ENCODE data around the gene PLXNA4.

The PLXNA4 gene

GRCh38 chr7:132135746-132136385 lies 440.4 kb downstream of the PLXNA4 start:
- Histone ChIP-seq H3K4me2 (ENCODE audit: low read length) (no peak overlapping the region), H3K9me2 (replicated peaks; ENCODE audit: control insufficient read depth, low read length) (no peaks in the 10 kb centered on the region), H4K20me1 (ENCODE audit: control insufficient read depth, insufficient read depth, low read depth, low read length) (no peaks in the 10 kb centered on the region), H3K4me1 (ENCODE audit: control insufficient read depth, low read length) (no peaks in the 10 kb centered on the region), H3K27me3 (ENCODE audit: control insufficient read depth, low read length) (no peaks in the 10 kb centered on the region; the same call in 1 of the 2 replicates), H3K79me2 (ENCODE audit: control insufficient read depth, low read length) (no peaks in the 10 kb centered on the region), H3K4me3 (ENCODE audit: low read length) (no peak overlapping the region), H3K9me3 (ENCODE audit: control insufficient read depth, insufficient read depth, low read length) (no peaks in the 10 kb centered on the region), H3K36me3 (ENCODE audit: control insufficient read depth, low read length) (no peaks in the 10 kb centered on the region), H3K27ac (ENCODE audit: low read depth, low read length) (no peak overlapping the region), H3F3A (ENCODE audit: control insufficient read depth, insufficient read depth) (no peaks in the 10 kb centered on the region)
- TF ChIP-seq, protein P1, sequence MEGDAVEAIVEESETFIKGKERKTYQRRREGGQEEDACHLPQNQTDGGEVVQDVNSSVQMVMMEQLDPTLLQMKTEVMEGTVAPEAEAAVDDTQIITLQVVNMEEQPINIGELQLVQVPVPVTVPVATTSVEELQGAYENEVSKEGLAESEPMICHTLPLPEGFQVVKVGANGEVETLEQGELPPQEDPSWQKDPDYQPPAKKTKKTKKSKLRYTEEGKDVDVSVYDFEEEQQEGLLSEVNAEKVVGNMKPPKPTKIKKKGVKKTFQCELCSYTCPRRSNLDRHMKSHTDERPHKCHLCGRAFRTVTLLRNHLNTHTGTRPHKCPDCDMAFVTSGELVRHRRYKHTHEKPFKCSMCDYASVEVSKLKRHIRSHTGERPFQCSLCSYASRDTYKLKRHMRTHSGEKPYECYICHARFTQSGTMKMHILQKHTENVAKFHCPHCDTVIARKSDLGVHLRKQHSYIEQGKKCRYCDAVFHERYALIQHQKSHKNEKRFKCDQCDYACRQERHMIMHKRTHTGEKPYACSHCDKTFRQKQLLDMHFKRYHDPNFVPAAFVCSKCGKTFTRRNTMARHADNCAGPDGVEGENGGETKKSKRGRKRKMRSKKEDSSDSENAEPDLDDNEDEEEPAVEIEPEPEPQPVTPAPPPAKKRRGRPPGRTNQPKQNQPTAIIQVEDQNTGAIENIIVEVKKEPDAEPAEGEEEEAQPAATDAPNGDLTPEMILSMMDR (IDR thresholded peaks at IDR 0.05; ENCODE audit: low read depth, low read length, poor library complexity, severe bottlenecking), result no peak
- TF ChIP-seq EZH2phosphoT487 (IDR thresholded peaks at IDR 0.05; ENCODE audit: borderline replicate concordance, low read length), result no peak

DNA sequence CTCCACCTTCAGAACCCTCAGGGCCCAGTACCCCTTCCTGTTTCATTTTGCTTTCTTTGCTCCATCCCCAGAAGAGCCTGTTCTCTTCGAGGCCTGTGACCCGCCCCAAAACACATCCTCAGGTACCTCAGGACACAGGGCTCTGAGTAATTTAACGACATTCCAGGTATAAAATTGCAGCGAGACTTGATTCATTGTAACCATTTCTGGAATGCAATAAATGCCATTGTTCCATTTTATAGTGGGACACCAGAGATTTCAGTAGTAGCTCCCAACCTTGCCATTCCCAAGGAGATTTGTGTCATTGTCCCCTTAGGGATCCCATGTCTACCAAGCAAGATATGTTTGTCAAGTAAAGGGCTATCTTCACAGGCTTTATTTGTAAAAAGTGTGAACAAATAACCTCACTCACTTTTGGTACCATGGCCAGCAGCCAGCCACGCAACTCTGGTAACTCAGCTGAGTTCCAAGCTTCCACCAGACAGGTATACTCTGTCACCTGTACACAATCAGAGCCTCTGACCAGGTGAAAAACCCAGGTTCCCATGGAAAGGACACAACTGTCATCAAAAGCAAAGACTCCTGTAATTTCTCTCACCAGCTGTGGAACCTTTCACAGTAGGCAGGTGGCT lies 441.3 kb downstream of the PLXNA4 start:
- Histone ChIP-seq H3K9me2 (replicated peaks; ENCODE audit: control insufficient read depth, low read length) (no peaks in the 10 kb centered on the region), H3K9me3 (ENCODE audit: control insufficient read depth, insufficient read depth, low read length) (no peaks in the 10 kb centered on the region), H4K20me1 (ENCODE audit: control insufficient read depth, insufficient read depth, low read depth, low read length) (no peaks in the 10 kb centered on the region), H3K4me1 (ENCODE audit: control insufficient read depth, low read length) (no peaks in the 10 kb centered on the region), H3K79me2 (ENCODE audit: control insufficient read depth, low read length) (no peaks in the 10 kb centered on the region), H3K27ac (ENCODE audit: low read depth, low read length) (no peak overlapping the region), H3K4me2 (ENCODE audit: low read length) (no peak overlapping the region), H3K27me3 (ENCODE audit: control insufficient read depth, low read length) (no peaks in the 10 kb centered on the region; the same call in 1 of the 2 replicates), H3F3A (ENCODE audit: control insufficient read depth, insufficient read depth) (no peaks in the 10 kb centered on the region), H3K36me3 (ENCODE audit: control insufficient read depth, low read length) (no peaks in the 10 kb centered on the region), H3K4me3 (ENCODE audit: low read length) (no peak overlapping the region)
- TF ChIP-seq EZH2phosphoT487 (IDR thresholded peaks at IDR 0.05; ENCODE audit: borderline replicate concordance, low read length), result no peak
- TF ChIP-seq, protein P1 (IDR thresholded peaks at IDR 0.05; ENCODE audit: low read depth, low read length, poor library complexity, severe bottlenecking), result no peak

DNA sequence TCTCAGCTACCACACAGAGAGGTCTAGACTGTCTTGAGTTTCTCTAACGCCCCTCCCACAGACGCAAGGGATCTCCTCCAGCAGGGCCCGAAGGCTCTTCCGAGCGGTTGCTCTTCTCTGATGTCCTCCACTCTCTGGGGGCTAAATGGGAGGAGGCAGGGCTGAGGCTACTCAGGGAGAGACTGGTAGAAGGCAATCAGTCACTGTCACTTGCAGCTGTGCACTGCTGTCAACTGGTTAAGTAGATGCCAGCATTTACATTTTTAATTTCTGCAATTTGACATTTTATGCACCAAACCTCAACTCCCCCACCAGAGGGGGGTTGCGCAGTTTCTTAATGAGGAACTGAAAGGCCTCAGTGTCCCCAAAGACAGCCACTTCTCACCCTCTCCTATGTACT lies 442.8 kb downstream of the PLXNA4 start:
- Histone ChIP-seq H3K9me3 (ENCODE audit: control insufficient read depth, insufficient read depth, low read length) (no peaks in the 10 kb centered on the region), H3K36me3 (ENCODE audit: control insufficient read depth, low read length) (no peaks in the 10 kb centered on the region), H3F3A (ENCODE audit: control insufficient read depth, insufficient read depth) (no peaks in the 10 kb centered on the region)

More for the DNA sequence above, 442.8 kb downstream of the PLXNA4 start:
- no peaks in the 10 kb centered on the region for H4K20me1 ChIP-seq (ENCODE audit: control insufficient read depth, insufficient read depth, low read depth, low read length)
- no peak overlapping the region for H3K4me3 ChIP-seq (ENCODE audit: low read length)
- no peaks in the 10 kb centered on the region for H3K9me2 ChIP-seq (replicated peaks; ENCODE audit: control insufficient read depth, low read length)
- TF ChIP-seq, protein P1 (IDR thresholded peaks at IDR 0.05; ENCODE audit: low read depth, low read length, poor library complexity, severe bottlenecking), result no peak
- TF ChIP-seq EZH2phosphoT487 (IDR thresholded peaks at IDR 0.05; ENCODE audit: borderline replicate concordance, low read length), result no peak
- no peaks in the 10 kb centered on the region for H3K4me1 ChIP-seq (ENCODE audit: control insufficient read depth, low read length)
- no peaks in the 10 kb centered on the region; the same call in 1 of the 2 replicates for H3K27me3 ChIP-seq (ENCODE audit: control insufficient read depth, low read length)
- no peaks in the 10 kb centered on the region for H3K79me2 ChIP-seq (ENCODE audit: control insufficient read depth, low read length)
- no peak overlapping the region for H3K27ac ChIP-seq (ENCODE audit: low read depth, low read length)
- no peak overlapping the region for H3K4me2 ChIP-seq (ENCODE audit: low read length)

All from DOHH2 (cell line).